Panc1 (cell line): ENCODE data around the gene NAA16. TPM values are rescaled to one million over a fixed set of nuclear protein-coding genes. Genes with fewer than 3 reads are reported as not detected.

Experiments
- ATAC-seq: fragments of 200-7000 bp; cut with Tn5 transposase; 2 replicates; pipeline ENCODE4 v1.9.1; 2020; ENCODE audit warnings: mild to moderate bottlenecking, moderate library complexity
- BruUV-seq: library from RNA; stranded (reverse); fragments of 400-500 nt; replicated peaks from 2 replicates; lab custom pipeline; 2021; lab: Mats Ljungman, UMichigan
- CTCF ChIA-PET: fragments of 300-600 bp; sonication (Branson Sonifier 250); formaldehyde crosslinking; loops from one replicate; lab custom pipeline; 2022; ENCODE audit warnings: antibody characterized with exemption; lab: Charles Lee
- POLR2A ChIA-PET: fragments of 300-600 bp; sonication (Branson Sonifier 250); formaldehyde crosslinking; loops from one replicate; lab custom pipeline; 2022; ENCODE audit warnings: antibody characterized with exemption; lab: Charles Lee
- DNase-seq: peaks from one replicate; pipeline ENCODE4 v3.0.0-alpha.2; 2010; ENCODE audit warnings: low read depth, low spot score
- H3K27ac ChIP-seq: 2 replicates; pipeline ENCODE4 v1.5.1; 2011; ENCODE audit warnings: mild to moderate bottlenecking, low read length, inconsistent platforms
- H3K27me3 ChIP-seq: fragments of 200-500 bp; sonication (Bioruptor generic); 2 replicates; pipeline ENCODE4 v1.6.0; 2014; ENCODE audit warnings: low read length, inconsistent platforms; ENCODE audit not compliant: control insufficient read depth, insufficient read depth
- H3K36me3 ChIP-seq: fragments of 200-500 bp; sonication (Bioruptor generic); 2 replicates; pipeline ENCODE4 v1.5.1; 2014; ENCODE audit warnings: inconsistent platforms, mild to moderate bottlenecking, low read length, moderate library complexity; ENCODE audit not compliant: control insufficient read depth, insufficient read depth
- H3K4me1 ChIP-seq: 2 replicates; pipeline ENCODE4 v1.5.1; 2011; ENCODE audit warnings: inconsistent platforms, mild to moderate bottlenecking, low read length, moderate library complexity; ENCODE audit not compliant: control insufficient read depth, insufficient read depth
- H3K4me3 ChIP-seq, 2 experiments: 2 replicates each; pipeline ENCODE4 v1.5.1; 2011 to 2012; ENCODE audit warnings: low read depth in 2 of 2, low read length in 2 of 2, mild to moderate bottlenecking in 2 of 2, inconsistent platforms in 1 of 2, moderate library complexity in 1 of 2
- H3K9me3 ChIP-seq: fragments of 200-500 bp; sonication (Bioruptor generic); 2 replicates; pipeline ENCODE4 v1.5.1; 2014; ENCODE audit warnings: low read depth, mild to moderate bottlenecking, inconsistent platforms, low read length, moderate library complexity; ENCODE audit not compliant: control insufficient read depth, insufficient read depth
- POLR2AphosphoS5 ChIP-seq: IDR thresholded peaks from 2 replicates; pipeline ENCODE4 v1.6.1; 2012; ENCODE audit warnings: mild to moderate bottlenecking, low read depth, low read length, moderate library complexity
- SIN3A ChIP-seq: IDR thresholded peaks from 2 replicates; pipeline ENCODE4 v1.6.1; 2012; ENCODE audit warnings: low read depth, mild to moderate bottlenecking, low read length, moderate library complexity, borderline replicate concordance; ENCODE audit not compliant: insufficient read depth
- TCF7L2 ChIP-seq: IDR thresholded peaks from 2 replicates; pipeline ENCODE4 v1.6.1; 2011; ENCODE audit warnings: mild to moderate bottlenecking, low read depth, low read length, inconsistent platforms
- in situ Hi-C: cut with HindIII; loops from 2 replicates; pipeline ENCODE4 v1.10.0; 2016; ENCODE audit warnings: low sequenced_read_pairs, low pct_unique_long_range_greater_than_20kb
- intact Hi-C: fragments of 100-400 bp; cut with micrococcal nuclease; formaldehyde crosslinking; loops from one replicate; pipeline ENCODE4 v1.10.0; 2022; ENCODE audit not compliant: unreplicated experiment
- total RNA-seq: library from RNA; stranded (reverse); gene quantifications from one replicate; pipeline ENCODE4 v1.2.1, GENCODE V29; 2021; ENCODE audit not compliant: unreplicated experiment
- TF ChIP-seq, protein P1 (sequence below), 2 experiments: IDR thresholded peaks; 2 replicates each; pipeline ENCODE4 v1.6.1; 2011 to 2012; ENCODE audit warnings: low read depth in 2 of 2, control low read depth in 1 of 2, low read length in 1 of 2, mild to moderate bottlenecking in 1 of 2, moderate library complexity in 1 of 2; ENCODE audit not compliant: insufficient read depth in 1 of 2
- TF ChIP-seq, protein P2 (sequence below): fragments of 450-650 bp; IDR thresholded peaks from 2 replicates; pipeline ENCODE4 v1.5.1; 2017; ENCODE audit warnings: mild to moderate bottlenecking

The NAA16 gene
- total RNA-seq, 1 experiment from 2014 or later, result 24.2 TPM

DNA sequence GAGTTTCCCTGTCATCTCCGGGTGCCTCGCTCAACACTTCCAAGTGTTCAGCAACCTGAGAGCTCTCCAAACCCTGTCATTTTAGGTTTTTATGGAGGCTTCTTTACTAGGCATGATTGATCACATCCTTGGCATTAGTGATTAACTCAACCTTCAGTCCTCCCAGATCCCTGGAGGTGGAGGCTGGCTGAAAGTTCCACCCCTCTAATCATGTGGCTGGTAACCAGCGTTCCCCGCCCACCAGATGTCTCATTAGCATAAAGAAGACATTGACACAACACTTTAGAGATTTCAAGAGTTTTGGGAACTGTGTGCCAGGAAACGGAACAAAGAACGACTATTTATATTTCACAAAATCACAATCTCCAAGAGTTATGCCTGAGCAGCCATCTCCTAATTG lies 75.1 kb downstream of the NAA16 start:
- H3K4me1 ChIP-seq, result no peaks in the 10 kb centered on the region
- intact Hi-C loops (loop anchor here (10.0 kb wide), 1 partner anchor 269 kb away; no protein-coding TSS in a partner anchor), in situ Hi-C loops (no loop called here)
- ChIA-PET POLR2A (no interaction called here), CTCF (no interaction called here)
- no peaks in the 10 kb centered on the region for H3K27me3 ChIP-seq
- no peak for DNase-seq
- H3K36me3 ChIP-seq, result no peaks in the 10 kb centered on the region
- no peak overlapping the region for H3K4me3 ChIP-seq
- TF ChIP-seq, protein P1, sequence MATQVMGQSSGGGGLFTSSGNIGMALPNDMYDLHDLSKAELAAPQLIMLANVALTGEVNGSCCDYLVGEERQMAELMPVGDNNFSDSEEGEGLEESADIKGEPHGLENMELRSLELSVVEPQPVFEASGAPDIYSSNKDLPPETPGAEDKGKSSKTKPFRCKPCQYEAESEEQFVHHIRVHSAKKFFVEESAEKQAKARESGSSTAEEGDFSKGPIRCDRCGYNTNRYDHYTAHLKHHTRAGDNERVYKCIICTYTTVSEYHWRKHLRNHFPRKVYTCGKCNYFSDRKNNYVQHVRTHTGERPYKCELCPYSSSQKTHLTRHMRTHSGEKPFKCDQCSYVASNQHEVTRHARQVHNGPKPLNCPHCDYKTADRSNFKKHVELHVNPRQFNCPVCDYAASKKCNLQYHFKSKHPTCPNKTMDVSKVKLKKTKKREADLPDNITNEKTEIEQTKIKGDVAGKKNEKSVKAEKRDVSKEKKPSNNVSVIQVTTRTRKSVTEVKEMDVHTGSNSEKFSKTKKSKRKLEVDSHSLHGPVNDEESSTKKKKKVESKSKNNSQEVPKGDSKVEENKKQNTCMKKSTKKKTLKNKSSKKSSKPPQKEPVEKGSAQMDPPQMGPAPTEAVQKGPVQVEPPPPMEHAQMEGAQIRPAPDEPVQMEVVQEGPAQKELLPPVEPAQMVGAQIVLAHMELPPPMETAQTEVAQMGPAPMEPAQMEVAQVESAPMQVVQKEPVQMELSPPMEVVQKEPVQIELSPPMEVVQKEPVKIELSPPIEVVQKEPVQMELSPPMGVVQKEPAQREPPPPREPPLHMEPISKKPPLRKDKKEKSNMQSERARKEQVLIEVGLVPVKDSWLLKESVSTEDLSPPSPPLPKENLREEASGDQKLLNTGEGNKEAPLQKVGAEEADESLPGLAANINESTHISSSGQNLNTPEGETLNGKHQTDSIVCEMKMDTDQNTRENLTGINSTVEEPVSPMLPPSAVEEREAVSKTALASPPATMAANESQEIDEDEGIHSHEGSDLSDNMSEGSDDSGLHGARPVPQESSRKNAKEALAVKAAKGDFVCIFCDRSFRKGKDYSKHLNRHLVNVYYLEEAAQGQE (IDR thresholded peaks at IDR 0.05; ENCODE audit: insufficient read depth in 1 of 2, low read depth in 2 of 2, low read length in 1 of 2), result no peak
- TF ChIP-seq POLR2AphosphoS5, result no peak
- TF ChIP-seq, protein P2, sequence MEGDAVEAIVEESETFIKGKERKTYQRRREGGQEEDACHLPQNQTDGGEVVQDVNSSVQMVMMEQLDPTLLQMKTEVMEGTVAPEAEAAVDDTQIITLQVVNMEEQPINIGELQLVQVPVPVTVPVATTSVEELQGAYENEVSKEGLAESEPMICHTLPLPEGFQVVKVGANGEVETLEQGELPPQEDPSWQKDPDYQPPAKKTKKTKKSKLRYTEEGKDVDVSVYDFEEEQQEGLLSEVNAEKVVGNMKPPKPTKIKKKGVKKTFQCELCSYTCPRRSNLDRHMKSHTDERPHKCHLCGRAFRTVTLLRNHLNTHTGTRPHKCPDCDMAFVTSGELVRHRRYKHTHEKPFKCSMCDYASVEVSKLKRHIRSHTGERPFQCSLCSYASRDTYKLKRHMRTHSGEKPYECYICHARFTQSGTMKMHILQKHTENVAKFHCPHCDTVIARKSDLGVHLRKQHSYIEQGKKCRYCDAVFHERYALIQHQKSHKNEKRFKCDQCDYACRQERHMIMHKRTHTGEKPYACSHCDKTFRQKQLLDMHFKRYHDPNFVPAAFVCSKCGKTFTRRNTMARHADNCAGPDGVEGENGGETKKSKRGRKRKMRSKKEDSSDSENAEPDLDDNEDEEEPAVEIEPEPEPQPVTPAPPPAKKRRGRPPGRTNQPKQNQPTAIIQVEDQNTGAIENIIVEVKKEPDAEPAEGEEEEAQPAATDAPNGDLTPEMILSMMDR, result no peak
- no peak for TF ChIP-seq SIN3A
- no peak for ATAC-seq
- H3K27ac ChIP-seq, result no peak overlapping the region
- BruUV-seq, result no TSS peak
- H3K9me3 ChIP-seq, result no peaks in the 10 kb centered on the region

DNA sequence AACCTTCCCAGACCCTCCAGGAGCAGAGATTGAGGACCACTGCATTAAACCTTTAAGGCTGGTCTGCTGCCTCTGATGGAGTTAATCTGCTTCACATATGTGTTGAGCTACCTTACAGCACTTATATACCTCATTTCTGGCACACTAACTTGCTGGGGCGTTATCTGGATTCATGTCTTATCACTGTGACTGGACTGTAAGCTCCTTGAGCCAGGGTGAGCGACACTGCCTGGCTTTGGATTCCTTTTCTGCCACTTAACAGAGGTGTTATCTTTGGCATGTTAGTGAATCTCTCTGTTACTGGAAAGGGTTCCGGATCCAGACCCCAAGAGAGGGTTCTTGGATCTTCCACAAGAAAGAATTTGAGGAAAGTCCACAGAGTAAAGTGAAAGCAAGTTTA lies 76.5 kb downstream of the NAA16 start:
- TF ChIP-seq POLR2AphosphoS5 (no peak), SIN3A (no peak), TCF7L2 (no peak)
- TF ChIP-seq, protein P1 (IDR thresholded peaks at IDR 0.05; ENCODE audit: insufficient read depth in 1 of 2, low read depth in 2 of 2, low read length in 1 of 2), result no peak
- TF ChIP-seq, protein P2, result no peak
- in situ Hi-C loops (no loop called here), intact Hi-C loops (loop anchor here (10.0 kb wide), 1 partner anchor 267 kb away; no protein-coding TSS in a partner anchor)
- no peaks in the 10 kb centered on the region for H3K27me3 ChIP-seq
- BruUV-seq, result no TSS peak
- DNase-seq (no peak), ATAC-seq (no peak)
- H3K4me1 ChIP-seq, result no peaks in the 10 kb centered on the region
- H3K36me3 ChIP-seq, result no peaks in the 10 kb centered on the region
- H3K4me3 ChIP-seq, result no peak overlapping the region
- ChIA-PET POLR2A (no interaction called here), CTCF (no interaction called here)
- H3K9me3 ChIP-seq, result no peaks in the 10 kb centered on the region
- H3K27ac ChIP-seq, result no peak overlapping the region
